ENCODE data around the gene CCDC150.
A peak's percentile ranks its signal among the peaks of the same experiment; 100 is the strongest.
"Not testable (repeated sequence)": the region's sequence is repeated elsewhere in the genome, so short reads cannot be mapped to it uniquely, and the experiment has no call there.

The CCDC150 gene

GRCh38 chr2:196655761-196656160 is 16.2 kb downstream of the CCDC150 start:
- no peak for FAIRE-seq
- no peak for DNase-seq (ENCODE audit: insufficient read length, low spot score)
- TF ChIP-seq POU2F2 (IDR thresholded peaks at IDR 0.05; ENCODE audit: low read depth, low read length) (no peak), POLR2AphosphoS5 (IDR thresholded peaks at IDR 0.05; ENCODE audit: low read depth, low read length) (no peak), PAX5 (IDR thresholded peaks at IDR 0.05; ENCODE audit: insufficient read depth, low read length, severe bottlenecking) (no peak), POLR2A (IDR thresholded peaks at IDR 0.05; ENCODE audit: low read depth, low read length) (no peak)

- DNase-seq (ENCODE audit: insufficient read length, low spot score) (no peak), FAIRE-seq (no peak)
- TF ChIP-seq PAX5 (IDR thresholded peaks at IDR 0.05; ENCODE audit: insufficient read depth, low read length, severe bottlenecking) (no peak), POLR2AphosphoS5 (IDR thresholded peaks at IDR 0.05; ENCODE audit: low read depth, low read length) (no peak), SPI1 (IDR thresholded peaks at IDR 0.05; ENCODE audit: low read depth, low read length) (no peak), POLR2A (IDR thresholded peaks at IDR 0.05; ENCODE audit: low read depth, low read length) (no peak), POU2F2 (IDR thresholded peaks at IDR 0.05; ENCODE audit: low read depth, low read length) (no peak), TAF1 (IDR thresholded peaks at IDR 0.05; ENCODE audit: low read depth, low read length) (no peak)
Measured at GRCh38 chr2:196657333-196657732, 17.8 kb downstream of the CCDC150 start.

- FAIRE-seq = no peak
- no peak for DNase-seq (ENCODE audit: insufficient read length, low spot score)
- TF ChIP-seq SPI1 (IDR thresholded peaks at IDR 0.05; ENCODE audit: low read depth, low read length) (no peak), POLR2A (IDR thresholded peaks at IDR 0.05; ENCODE audit: low read depth, low read length) (no peak), POLR2AphosphoS5 (IDR thresholded peaks at IDR 0.05; ENCODE audit: low read depth, low read length) (no peak), TAF1 (IDR thresholded peaks at IDR 0.05; ENCODE audit: low read depth, low read length) (no peak), POU2F2 (IDR thresholded peaks at IDR 0.05; ENCODE audit: low read depth, low read length) (no peak), PAX5 (IDR thresholded peaks at IDR 0.05; ENCODE audit: insufficient read depth, low read length, severe bottlenecking) (no peak)
Measured at GRCh38 chr2:196659844-196660243, 20.3 kb downstream of the CCDC150 start.

GRCh38 chr2:196660244-196660643 is 20.7 kb downstream of the CCDC150 start:
- FAIRE-seq (no peak), DNase-seq (ENCODE audit: insufficient read length, low spot score) (no peak)
- TF ChIP-seq SPI1 (IDR thresholded peaks at IDR 0.05; ENCODE audit: low read depth, low read length) (no peak), PAX5 (IDR thresholded peaks at IDR 0.05; ENCODE audit: insufficient read depth, low read length, severe bottlenecking) (no peak), POLR2AphosphoS5 (IDR thresholded peaks at IDR 0.05; ENCODE audit: low read depth, low read length) (no peak), POLR2A (IDR thresholded peaks at IDR 0.05; ENCODE audit: low read depth, low read length) (no peak), POU2F2 (IDR thresholded peaks at IDR 0.05; ENCODE audit: low read depth, low read length) (no peak), TAF1 (IDR thresholded peaks at IDR 0.05; ENCODE audit: low read depth, low read length) (no peak)

GRCh38 chr2:196670342-196670741 is 30.8 kb downstream of the CCDC150 start:
- FAIRE-seq = no peak
- no peak for DNase-seq (ENCODE audit: insufficient read length, low spot score)
- no peak for TF ChIP-seq POLR2AphosphoS5 (IDR thresholded peaks at IDR 0.05; ENCODE audit: low read depth, low read length)
- TF ChIP-seq POU2F2 (IDR thresholded peaks at IDR 0.05; ENCODE audit: low read depth, low read length) = no peak
- no peak for TF ChIP-seq POLR2A (IDR thresholded peaks at IDR 0.05; ENCODE audit: low read depth, low read length)
- no peak for TF ChIP-seq TAF1 (IDR thresholded peaks at IDR 0.05; ENCODE audit: low read depth, low read length)
- TF ChIP-seq SPI1 (IDR thresholded peaks at IDR 0.05; ENCODE audit: low read depth, low read length) = no peak
- TF ChIP-seq PAX5 (IDR thresholded peaks at IDR 0.05; ENCODE audit: insufficient read depth, low read length, severe bottlenecking) = no peak

- TF ChIP-seq POLR2AphosphoS5 (IDR thresholded peaks at IDR 0.05; ENCODE audit: low read depth, low read length) (no peak), PAX5 (IDR thresholded peaks at IDR 0.05; ENCODE audit: insufficient read depth, low read length, severe bottlenecking) (no peak), POLR2A (IDR thresholded peaks at IDR 0.05; ENCODE audit: low read depth, low read length) (no peak), SPI1 (IDR thresholded peaks at IDR 0.05; ENCODE audit: low read depth, low read length) (no peak), POU2F2 (IDR thresholded peaks at IDR 0.05; ENCODE audit: low read depth, low read length) (no peak), TAF1 (IDR thresholded peaks at IDR 0.05; ENCODE audit: low read depth, low read length) (no peak)
- DNase-seq (ENCODE audit: insufficient read length, low spot score) (no peak), FAIRE-seq (no peak)
Measured at GRCh38 chr2:196675963-196676362, 36.4 kb downstream of the CCDC150 start.

GRCh38 chr2:196677404-196677803 is 37.9 kb downstream of the CCDC150 start:
- TF ChIP-seq POLR2AphosphoS5 (IDR thresholded peaks at IDR 0.05; ENCODE audit: low read depth, low read length) = no peak
- no peak for TF ChIP-seq POLR2A (IDR thresholded peaks at IDR 0.05; ENCODE audit: low read depth, low read length)
- TF ChIP-seq POU2F2 (IDR thresholded peaks at IDR 0.05; ENCODE audit: low read depth, low read length) = no peak
- TF ChIP-seq SPI1 (IDR thresholded peaks at IDR 0.05; ENCODE audit: low read depth, low read length) = no peak
- TF ChIP-seq PAX5 (IDR thresholded peaks at IDR 0.05; ENCODE audit: insufficient read depth, low read length, severe bottlenecking) = no peak
- no peak for TF ChIP-seq TAF1 (IDR thresholded peaks at IDR 0.05; ENCODE audit: low read depth, low read length)
- FAIRE-seq (no peak), DNase-seq (ENCODE audit: insufficient read length, low spot score) (no peak)

- TF ChIP-seq POLR2AphosphoS5 (IDR thresholded peaks at IDR 0.05; ENCODE audit: low read depth, low read length) (no peak), POLR2A (IDR thresholded peaks at IDR 0.05; ENCODE audit: low read depth, low read length) (no peak), PAX5 (IDR thresholded peaks at IDR 0.05; ENCODE audit: insufficient read depth, low read length, severe bottlenecking) (no peak), POU2F2 (IDR thresholded peaks at IDR 0.05; ENCODE audit: low read depth, low read length) (no peak), TAF1 (IDR thresholded peaks at IDR 0.05; ENCODE audit: low read depth, low read length) (no peak), SPI1 (IDR thresholded peaks at IDR 0.05; ENCODE audit: low read depth, low read length) (no peak)
- DNase-seq (ENCODE audit: insufficient read length, low spot score) (no peak), FAIRE-seq (no peak)
Measured at GRCh38 chr2:196679368-196679767, 39.9 kb downstream of the CCDC150 start.

- DNase-seq (ENCODE audit: insufficient read length, low spot score) = no peak
- FAIRE-seq = peak; percentile 16
- no peak for TF ChIP-seq TAF1 (IDR thresholded peaks at IDR 0.05; ENCODE audit: low read depth, low read length)
- TF ChIP-seq POLR2AphosphoS5 (IDR thresholded peaks at IDR 0.05; ENCODE audit: low read depth, low read length) = no peak
- no peak for TF ChIP-seq SPI1 (IDR thresholded peaks at IDR 0.05; ENCODE audit: low read depth, low read length)
- TF ChIP-seq PAX5 (IDR thresholded peaks at IDR 0.05; ENCODE audit: insufficient read depth, low read length, severe bottlenecking) = no peak
- no peak for TF ChIP-seq POLR2A (IDR thresholded peaks at IDR 0.05; ENCODE audit: low read depth, low read length)
- TF ChIP-seq POU2F2 (IDR thresholded peaks at IDR 0.05; ENCODE audit: low read depth, low read length) = no peak
Measured at GRCh38 chr2:196681510-196681909, 42.0 kb downstream of the CCDC150 start.

GRCh38 chr2:196685792-196686191 is 46.3 kb downstream of the CCDC150 start:
- no peak for DNase-seq (ENCODE audit: insufficient read length, low spot score)
- no peak for FAIRE-seq
- TF ChIP-seq TAF1 (IDR thresholded peaks at IDR 0.05; ENCODE audit: low read depth, low read length) (no peak), PAX5 (IDR thresholded peaks at IDR 0.05; ENCODE audit: insufficient read depth, low read length, severe bottlenecking) (no peak), SPI1 (IDR thresholded peaks at IDR 0.05; ENCODE audit: low read depth, low read length) (no peak), POLR2A (IDR thresholded peaks at IDR 0.05; ENCODE audit: low read depth, low read length) (no peak), POU2F2 (IDR thresholded peaks at IDR 0.05; ENCODE audit: low read depth, low read length) (no peak), POLR2AphosphoS5 (IDR thresholded peaks at IDR 0.05; ENCODE audit: low read depth, low read length) (no peak)

- not testable (repeated sequence) for DNase-seq (ENCODE audit: insufficient read length, low spot score); FAIRE-seq
Measured at GRCh38 chr2:196686737-196687136, 47.2 kb downstream of the CCDC150 start.
